GM18505 (cell line): ENCODE data around the gene ZNHIT1.

ENCODE experiments used
- ATAC-seq: cut with Tn5 transposase; IDR thresholded peaks from one replicate; pipeline ENCODE4 v1.9.1; 2021; ENCODE audit not compliant: unreplicated experiment
- POLR2A ChIP-seq: IDR thresholded peaks from 4 replicates; pipeline ENCODE4 v1.6.1; 2011; ENCODE audit warnings: borderline replicate concordance; ENCODE audit not compliant: insufficient read depth, insufficient read length; ENCODE audit errors: extremely low read depth

Gene ZNHIT1

GRCh38 chr7:101218236-101219125, 516 bp downstream of the ZNHIT1 start:
- TF ChIP-seq POLR2A = no peak
- peak; percentile 8 for ATAC-seq

- TF ChIP-seq POLR2A = no peak
- no peak for ATAC-seq
Measured at GRCh38 chr7:101220295-101220694, 2.3 kb downstream of the ZNHIT1 start.

DNA sequence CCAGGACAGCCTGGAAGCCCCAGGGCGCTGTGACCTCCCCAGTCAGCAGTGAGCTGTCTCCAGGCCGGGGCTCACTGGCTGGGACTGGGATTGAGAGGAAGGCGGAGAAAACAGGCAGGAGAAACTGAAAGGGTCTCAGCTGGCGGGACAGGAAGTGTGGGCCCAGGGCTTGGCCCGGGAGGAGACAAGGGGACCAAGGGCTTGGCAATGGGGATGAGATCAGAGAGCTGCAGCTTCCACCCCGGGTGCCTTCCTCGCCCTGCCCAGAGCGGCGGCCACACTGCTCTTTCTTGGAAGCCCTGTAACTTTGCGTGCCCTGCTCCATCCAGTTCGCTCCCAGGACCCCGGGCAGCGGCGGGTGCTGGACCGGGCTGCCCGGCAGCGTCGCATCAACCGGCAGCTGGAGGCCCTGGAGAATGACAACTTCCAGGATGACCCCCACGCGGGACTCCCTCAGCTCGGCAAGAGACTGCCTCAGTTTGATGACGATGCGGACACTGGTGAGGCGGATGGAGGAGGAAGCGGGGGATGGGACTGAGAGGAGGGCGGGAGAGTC, 4.4 kb downstream of the ZNHIT1 start:
- no peak for ATAC-seq
- TF ChIP-seq POLR2A = no peak

DNA sequence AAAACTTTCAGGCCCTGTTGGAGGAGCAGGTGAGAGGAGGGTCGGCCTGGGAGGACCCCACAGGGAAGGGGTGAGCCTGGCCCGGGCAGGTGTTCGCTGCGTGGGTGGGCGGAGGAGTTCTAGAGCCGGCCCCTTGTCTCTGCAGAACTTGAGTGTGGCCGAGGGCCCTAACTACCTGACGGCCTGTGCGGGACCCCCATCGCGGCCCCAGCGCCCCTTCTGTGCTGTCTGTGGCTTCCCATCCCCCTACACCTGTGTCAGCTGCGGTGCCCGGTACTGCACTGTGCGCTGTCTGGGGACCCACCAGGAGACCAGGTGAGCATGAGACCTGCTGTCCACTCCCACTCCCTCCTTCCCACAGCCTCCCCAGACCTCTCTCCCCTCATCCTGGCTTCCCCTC, 5.6 kb downstream of the ZNHIT1 start:
- no peak for TF ChIP-seq POLR2A
- no peak for ATAC-seq

GRCh38 chr7:101225650-101226049, 7.7 kb downstream of the ZNHIT1 start:
- no peak for ATAC-seq
- TF ChIP-seq POLR2A = no peak

DNA sequence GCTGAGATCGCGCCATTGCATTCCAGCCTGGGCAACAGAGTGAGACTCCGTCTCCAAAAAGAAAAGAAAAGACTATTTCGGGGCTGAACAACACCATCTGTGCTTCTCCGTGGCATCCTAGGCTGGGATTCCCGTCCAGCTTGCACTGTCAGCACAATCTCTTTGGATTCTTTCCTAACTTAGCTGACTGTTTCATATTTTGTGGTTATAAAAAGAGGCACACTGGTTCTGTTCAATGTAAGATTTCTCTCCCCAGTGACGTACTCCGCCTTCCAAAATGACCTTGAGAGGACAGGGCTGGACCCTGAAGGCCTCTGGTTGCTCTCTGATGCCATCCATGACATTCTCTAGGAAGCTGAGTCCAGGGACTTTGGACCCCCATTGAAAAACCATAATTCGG, 8.8 kb downstream of the ZNHIT1 start:
- TF ChIP-seq POLR2A = no peak
- no peak for ATAC-seq

GRCh38 chr7:101231644-101232043, 13.7 kb downstream of the ZNHIT1 start:
- no peak for ATAC-seq
- TF ChIP-seq POLR2A = no peak

GRCh38 chr7:101232141-101232850, 14.3 kb downstream of the ZNHIT1 start:
- no peak for ATAC-seq
- no peak for TF ChIP-seq POLR2A

DNA sequence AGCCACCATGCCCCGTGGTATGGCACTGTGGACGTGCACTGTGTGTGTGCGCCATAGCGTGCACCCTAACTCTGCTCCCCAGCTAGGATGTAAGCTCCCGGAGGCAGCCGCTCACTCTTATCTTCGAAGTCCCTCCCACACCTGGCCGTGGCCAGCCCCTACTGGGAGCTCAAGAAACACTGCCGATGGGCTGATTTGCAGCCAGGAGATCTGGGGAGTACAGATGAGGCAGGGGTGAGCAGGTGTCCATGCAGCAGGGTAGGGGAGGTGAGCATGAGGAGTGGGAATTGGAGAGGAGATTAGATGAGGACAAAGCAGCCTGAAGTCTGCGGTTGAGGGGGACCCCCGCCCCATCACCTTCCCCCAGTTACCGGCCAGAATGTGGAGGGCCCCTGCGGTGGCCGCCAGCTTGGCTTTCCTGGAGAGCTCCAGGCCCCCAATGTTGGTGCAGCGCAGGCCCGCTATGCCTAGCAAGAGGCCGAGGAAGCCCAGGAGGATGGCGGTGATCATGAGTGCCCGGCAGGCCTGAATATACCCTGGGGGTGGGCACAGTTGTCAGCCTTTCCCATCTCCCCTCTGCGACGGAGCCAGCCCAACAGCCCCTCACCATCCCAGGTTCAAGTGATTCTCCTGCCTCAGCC, 16.1 kb downstream of the ZNHIT1 start:
- TF ChIP-seq POLR2A = no peak
- no peak for ATAC-seq

DNA sequence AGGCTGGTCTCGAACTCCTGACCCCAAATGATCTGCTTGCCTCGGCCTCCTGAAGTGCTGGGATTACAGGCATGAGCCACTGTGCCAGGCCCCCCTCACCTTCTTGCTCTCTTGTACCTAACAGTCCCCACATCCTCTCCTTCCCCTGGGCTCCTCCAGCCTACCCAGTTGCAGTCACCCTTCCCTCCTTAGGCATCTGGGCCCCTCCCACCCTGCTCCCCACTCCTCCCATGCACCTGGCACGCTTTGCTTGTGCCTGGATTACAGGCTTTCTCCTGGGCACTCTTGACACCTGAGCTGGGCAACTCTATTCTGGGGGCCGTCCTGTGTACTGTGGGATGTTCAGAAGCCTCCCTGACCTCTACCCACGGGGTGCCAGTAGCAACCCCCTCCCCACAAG, 16.7 kb downstream of the ZNHIT1 start:
- no peak for TF ChIP-seq POLR2A
- no peak for ATAC-seq

DNA sequence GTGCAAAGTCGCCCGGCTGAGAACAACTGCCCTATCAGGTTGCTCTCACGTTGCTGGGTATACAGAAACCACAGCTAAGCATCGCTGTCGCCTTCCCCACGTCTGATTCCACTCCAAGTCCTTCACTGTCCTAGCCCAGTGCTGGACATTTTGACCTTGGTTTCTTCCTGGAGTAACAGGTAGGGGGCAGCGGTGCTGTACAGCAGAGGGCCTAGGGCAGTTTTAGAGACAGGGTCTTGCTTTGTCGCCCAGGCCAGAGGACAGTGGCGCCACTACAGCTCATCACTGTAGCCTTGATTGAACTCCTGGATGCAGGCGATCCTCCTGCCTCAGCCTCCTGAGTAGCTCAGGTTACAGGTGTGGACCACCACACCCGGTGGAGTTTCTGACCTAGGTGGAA, 17.1 kb downstream of the ZNHIT1 start:
- TF ChIP-seq POLR2A = no peak
- no peak for ATAC-seq

DNA sequence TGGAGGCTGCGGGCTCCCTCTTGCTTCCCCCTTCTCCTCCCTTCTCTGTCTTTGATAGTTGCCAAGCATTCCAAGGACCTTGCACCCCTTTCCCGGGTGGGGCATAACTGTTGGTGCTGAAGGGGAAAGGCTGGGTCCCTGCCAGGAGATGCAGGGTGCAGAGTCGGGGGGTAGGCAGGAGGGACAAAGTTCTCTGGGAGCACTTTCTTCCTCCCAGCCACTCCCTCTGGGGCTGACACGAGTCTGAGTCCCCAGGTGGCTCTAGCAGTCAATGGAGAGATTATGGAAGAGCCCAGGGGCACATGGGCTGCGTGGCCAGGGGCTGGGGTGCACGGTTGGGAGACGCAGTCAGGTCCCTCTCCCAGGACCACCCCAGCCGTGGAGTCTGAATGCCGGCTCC, 17.6 kb downstream of the ZNHIT1 start:
- no peak for TF ChIP-seq POLR2A
- no peak for ATAC-seq

DNA sequence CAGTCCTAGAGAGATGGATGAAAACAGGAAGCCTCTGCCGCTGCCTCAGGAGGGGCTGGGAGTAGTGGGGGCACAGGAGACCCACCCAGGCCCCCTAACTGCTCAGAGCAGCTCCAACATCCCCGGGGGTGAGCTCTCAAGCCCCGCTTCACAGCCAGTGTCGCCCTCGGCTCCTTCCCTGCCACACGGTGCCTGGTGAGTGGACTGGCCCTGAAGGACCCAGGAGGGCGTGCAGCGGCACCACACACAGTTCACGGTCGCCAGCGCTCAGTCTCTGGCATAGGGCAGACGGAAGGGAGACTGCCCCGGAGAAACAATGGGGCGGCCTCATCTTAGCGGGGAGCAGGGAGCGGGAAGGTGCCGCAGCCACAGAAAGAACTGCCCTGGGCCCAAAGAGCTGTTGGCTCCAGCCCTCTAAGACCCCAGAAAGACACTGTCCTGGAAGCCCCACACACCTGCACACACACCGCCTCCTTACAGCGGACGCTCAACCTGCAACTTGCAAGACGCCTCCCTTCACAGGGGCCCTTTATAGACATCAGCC, 18.4 kb downstream of the ZNHIT1 start:
- no peak for ATAC-seq
- TF ChIP-seq POLR2A = no peak

DNA sequence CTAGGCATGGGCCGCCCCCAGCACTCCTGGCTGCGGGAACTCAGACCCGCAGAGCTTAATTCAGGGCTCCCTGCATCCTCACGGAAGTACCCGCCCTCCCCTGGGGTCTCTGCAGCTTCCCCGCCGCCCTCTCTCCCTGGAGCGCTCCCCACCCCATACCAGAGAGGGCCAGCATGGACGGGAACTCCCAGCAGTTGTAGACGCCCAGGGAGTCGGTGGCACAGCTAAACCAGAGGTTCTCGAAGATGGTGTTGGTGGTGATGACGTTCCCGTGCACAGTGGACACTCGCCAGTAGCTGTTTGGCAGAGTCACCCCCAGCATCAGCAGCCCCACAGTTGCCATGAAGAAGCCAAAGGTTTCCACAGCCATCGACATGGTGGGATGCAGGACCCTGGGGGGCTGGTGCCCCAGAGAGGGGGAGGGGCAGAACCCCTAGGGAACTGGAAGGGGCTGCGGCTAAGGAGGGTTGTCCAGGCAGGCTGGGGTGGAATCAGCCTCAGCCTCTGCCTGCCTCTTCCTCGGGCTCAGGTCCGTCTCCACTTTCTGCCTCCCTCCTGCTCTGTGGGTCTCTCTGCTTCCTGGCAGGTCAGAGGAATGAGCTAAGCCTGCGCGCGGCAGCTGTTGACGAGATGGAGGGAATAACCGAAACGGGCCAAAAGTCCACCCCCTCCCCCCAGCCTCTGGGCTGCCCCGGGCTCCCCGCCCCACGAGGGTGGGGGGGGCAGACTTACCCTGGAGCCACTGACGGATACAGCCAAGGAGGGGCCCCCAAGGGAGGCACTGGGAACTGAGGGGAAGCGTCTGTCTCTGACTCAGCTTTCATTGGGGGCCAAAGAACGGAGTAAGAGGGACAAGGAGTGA, 19.5 kb downstream of the ZNHIT1 start, which contains the start of gene CLDN15:
CLDN15 (minus strand) TSS at position 597 of the 862 bp plus-strand sequence; CDS start at position 376, 221 bp downstream.
- TF ChIP-seq POLR2A = no peak
- ATAC-seq = no peak
